ENCODE results near the gene CEACAM1. TPM values are rescaled to one million over a fixed set of nuclear protein-coding genes. Genes with fewer than 3 reads are reported as not detected.

CEACAM1 gene
- total RNA-seq, 1 experiment from 2014 or later, result 0.95 TPM

GRCh38 chr19:42569193-42569592, 40.9 kb upstream of the CEACAM1 start:
- Histone ChIP-seq H3K9ac (ENCODE audit: low read length) (no peak overlapping the region), H3K9me2 (replicated peaks; ENCODE audit: low read length) (no peaks in the 10 kb centered on the region), H2AFZ (ENCODE audit: low read length) (no peak overlapping the region), H3K4me2 (ENCODE audit: low read length) (no peak overlapping the region), H4K20me1 (ENCODE audit: low read length) (no peaks in the 10 kb centered on the region), H3K27me3 (ENCODE audit: low read length) (peaks cover 8% of the 10 kb centered on the region; the same call in 1 of the 2 replicates), H3K36me3 (ENCODE audit: low read depth, low read length) (no peaks in the 10 kb centered on the region), H3K9me3 (ENCODE audit: low read length) (no peaks in the 10 kb centered on the region), H3K27ac (ENCODE audit: low read length) (no peak overlapping the region), H3K4me3 (ENCODE audit: low read length) (no peak overlapping the region), H3F3A (ENCODE audit: low read length, unreplicated experiment) (no peaks in the 10 kb centered on the region), H3K4me1 (ENCODE audit: insufficient read depth, low read length) (no peaks in the 10 kb centered on the region), H3K79me2 (ENCODE audit: low read length) (no peaks in the 10 kb centered on the region)
- ATAC-seq (no peak), DNase-seq (no peak)
- TF ChIP-seq CTCF (conservative IDR thresholded peaks at IDR 0.05; ENCODE audit: low read depth, low read length) (no peak), EZH2 (IDR thresholded peaks at IDR 0.05; ENCODE audit: low read length, unreplicated experiment) (no peak), EZH2phosphoT487 (IDR thresholded peaks at IDR 0.05; ENCODE audit: borderline replicate concordance, low read length) (no peak)
- CTCF ChIA-PET, result no interaction called here
- no TSS peak for BruUV-seq (replicated peaks)
- intact Hi-C loops (cut with micrococcal nuclease), result no loop called here
- POLR2A ChIA-PET (ENCODE audit: unreplicated experiment), result no interaction called here

DNA sequence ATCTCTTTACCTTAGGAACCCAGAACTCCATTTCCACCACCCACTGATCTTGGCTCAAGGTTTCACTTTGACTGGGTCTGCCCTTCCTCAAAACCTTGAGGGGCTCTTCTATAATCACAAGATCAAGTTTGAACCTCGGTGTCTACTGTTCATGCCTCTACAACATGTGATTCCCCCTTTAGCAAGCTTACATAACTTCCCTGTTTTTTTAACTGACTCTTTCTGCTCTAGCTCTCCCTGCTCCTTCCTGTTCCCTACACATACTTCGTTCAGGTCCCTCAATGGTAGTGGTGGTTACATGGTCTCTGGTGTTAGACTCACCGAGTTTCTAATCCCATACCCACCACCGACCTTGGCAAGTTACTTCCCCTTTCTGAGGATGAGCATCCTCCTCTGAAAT, 39.7 kb upstream of the CEACAM1 start:
- Histone ChIP-seq H3K4me2 (ENCODE audit: low read length) (no peak overlapping the region), H3K36me3 (ENCODE audit: low read depth, low read length) (no peaks in the 10 kb centered on the region), H3K9me3 (ENCODE audit: low read length) (no peaks in the 10 kb centered on the region), H3K4me1 (ENCODE audit: insufficient read depth, low read length) (no peaks in the 10 kb centered on the region), H3F3A (ENCODE audit: low read length, unreplicated experiment) (no peaks in the 10 kb centered on the region), H3K27ac (ENCODE audit: low read length) (no peak overlapping the region), H2AFZ (ENCODE audit: low read length) (no peak overlapping the region), H3K9me2 (replicated peaks; ENCODE audit: low read length) (no peaks in the 10 kb centered on the region), H3K4me3 (ENCODE audit: low read length) (no peak overlapping the region), H4K20me1 (ENCODE audit: low read length) (no peaks in the 10 kb centered on the region), H3K79me2 (ENCODE audit: low read length) (no peaks in the 10 kb centered on the region), H3K9ac (ENCODE audit: low read length) (no peak overlapping the region), H3K27me3 (ENCODE audit: low read length) (no peaks in the 10 kb centered on the region)
- no peak for TF ChIP-seq EZH2phosphoT487 (IDR thresholded peaks at IDR 0.05; ENCODE audit: borderline replicate concordance, low read length)
- no peak for TF ChIP-seq EZH2 (IDR thresholded peaks at IDR 0.05; ENCODE audit: low read length, unreplicated experiment)
- TF ChIP-seq CTCF (conservative IDR thresholded peaks at IDR 0.05; ENCODE audit: low read depth, low read length), result no peak
- BruUV-seq (replicated peaks), result no TSS peak
- intact Hi-C loops (cut with micrococcal nuclease), result no loop called here
- DNase-seq (no peak), ATAC-seq (no peak)
- POLR2A ChIA-PET (ENCODE audit: unreplicated experiment), result no interaction called here
- CTCF ChIA-PET, result no interaction called here

- no peaks in the 10 kb centered on the region for H3K4me1 ChIP-seq (ENCODE audit: insufficient read depth, low read length)
- no peaks in the 10 kb centered on the region for H3K36me3 ChIP-seq (ENCODE audit: low read depth, low read length)
- H2AFZ ChIP-seq (ENCODE audit: low read length), result no peak overlapping the region
- H3K79me2 ChIP-seq (ENCODE audit: low read length), result no peaks in the 10 kb centered on the region
- H3K4me2 ChIP-seq (ENCODE audit: low read length), result no peak overlapping the region
- no peak overlapping the region for H3K27ac ChIP-seq (ENCODE audit: low read length)
- ChIA-PET CTCF (no interaction called here), POLR2A (ENCODE audit: unreplicated experiment) (no interaction called here)
- no peaks in the 10 kb centered on the region for H3F3A ChIP-seq (ENCODE audit: low read length, unreplicated experiment)
- intact Hi-C loops (cut with micrococcal nuclease), result no loop called here
- ATAC-seq (no peak), DNase-seq (no peak)
- no peak overlapping the region for H3K4me3 ChIP-seq (ENCODE audit: low read length)
- H3K9me2 ChIP-seq (replicated peaks; ENCODE audit: low read length), result no peaks in the 10 kb centered on the region
- no peaks in the 10 kb centered on the region for H4K20me1 ChIP-seq (ENCODE audit: low read length)
- no peaks in the 10 kb centered on the region for H3K27me3 ChIP-seq (ENCODE audit: low read length)
- no peak for TF ChIP-seq EZH2 (IDR thresholded peaks at IDR 0.05; ENCODE audit: low read length, unreplicated experiment)
- H3K9ac ChIP-seq (ENCODE audit: low read length), result no peak overlapping the region
- H3K9me3 ChIP-seq (ENCODE audit: low read length), result no peaks in the 10 kb centered on the region
- no TSS peak for BruUV-seq (replicated peaks)
Observed at GRCh38 chr19:42567567-42567966, 39.3 kb upstream of the CEACAM1 start.
